ENCODE results near the gene THADA.

DNA sequence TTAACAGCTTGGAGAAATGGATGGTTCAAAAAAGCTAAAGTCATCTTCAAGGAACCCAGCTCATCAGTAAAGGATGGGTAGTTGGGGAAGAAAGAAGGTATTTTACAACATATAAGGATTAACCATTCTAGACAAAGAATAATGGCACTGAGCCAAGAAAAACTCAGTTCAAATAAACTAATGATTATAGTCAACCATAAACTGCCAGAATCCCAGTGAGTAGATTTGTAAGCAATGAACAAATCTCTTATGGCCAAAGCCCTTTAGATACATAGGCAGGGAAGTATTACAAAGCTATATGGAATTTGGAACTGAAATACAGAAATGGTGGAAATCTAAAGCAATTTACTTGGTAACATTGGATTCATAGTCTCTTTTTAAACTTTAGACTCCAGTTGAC lies 277.0 kb downstream of the THADA start:
- no peak for TF ChIP-seq ZFP37 (tag by site-specific recombination; IDR thresholded peaks at IDR 0.05)
- TF ChIP-seq, protein P1, sequence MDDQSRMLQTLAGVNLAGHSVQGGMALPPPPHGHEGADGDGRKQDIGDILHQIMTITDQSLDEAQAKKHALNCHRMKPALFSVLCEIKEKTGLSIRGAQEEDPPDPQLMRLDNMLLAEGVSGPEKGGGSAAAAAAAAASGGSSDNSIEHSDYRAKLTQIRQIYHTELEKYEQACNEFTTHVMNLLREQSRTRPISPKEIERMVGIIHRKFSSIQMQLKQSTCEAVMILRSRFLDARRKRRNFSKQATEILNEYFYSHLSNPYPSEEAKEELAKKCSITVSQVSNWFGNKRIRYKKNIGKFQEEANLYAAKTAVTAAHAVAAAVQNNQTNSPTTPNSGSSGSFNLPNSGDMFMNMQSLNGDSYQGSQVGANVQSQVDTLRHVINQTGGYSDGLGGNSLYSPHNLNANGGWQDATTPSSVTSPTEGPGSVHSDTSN (CRISPR knock-in tag; IDR thresholded peaks at IDR 0.05): no peak
- TF ChIP-seq, protein P2, sequence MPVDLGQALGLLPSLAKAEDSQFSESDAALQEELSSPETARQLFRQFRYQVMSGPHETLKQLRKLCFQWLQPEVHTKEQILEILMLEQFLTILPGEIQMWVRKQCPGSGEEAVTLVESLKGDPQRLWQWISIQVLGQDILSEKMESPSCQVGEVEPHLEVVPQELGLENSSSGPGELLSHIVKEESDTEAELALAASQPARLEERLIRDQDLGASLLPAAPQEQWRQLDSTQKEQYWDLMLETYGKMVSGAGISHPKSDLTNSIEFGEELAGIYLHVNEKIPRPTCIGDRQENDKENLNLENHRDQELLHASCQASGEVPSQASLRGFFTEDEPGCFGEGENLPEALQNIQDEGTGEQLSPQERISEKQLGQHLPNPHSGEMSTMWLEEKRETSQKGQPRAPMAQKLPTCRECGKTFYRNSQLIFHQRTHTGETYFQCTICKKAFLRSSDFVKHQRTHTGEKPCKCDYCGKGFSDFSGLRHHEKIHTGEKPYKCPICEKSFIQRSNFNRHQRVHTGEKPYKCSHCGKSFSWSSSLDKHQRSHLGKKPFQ (tag by site-specific recombination; IDR thresholded peaks at IDR 0.05): no peak
- no peak for TF ChIP-seq PRDM10 (tag by site-specific recombination; IDR thresholded peaks at IDR 0.05)
- no peak for TF ChIP-seq ZNF792 (tag by site-specific recombination; IDR thresholded peaks at IDR 0.05)
- TF ChIP-seq ZNF184 (tag by site-specific recombination; IDR thresholded peaks at IDR 0.05): no peak
- no peak for TF ChIP-seq REST (tag by site-specific recombination; IDR thresholded peaks at IDR 0.05)

All from HEK293 (cell line).